GM10248 (cell line): Measurements from ENCODE around the gene C17orf67.
"Not testable (repeated sequence)": the region's sequence is repeated elsewhere in the genome, so short reads cannot be mapped to it uniquely, and the experiment has no call there.

Source experiments
- CTCF ChIA-PET: fragments of 300-600 bp; sonication (Branson Sonifier 250); formaldehyde crosslinking; extraction: SDS; loops from one replicate; lab custom pipeline; 2021; ENCODE audit warnings: antibody characterized with exemption; lab: Yijun Ruan, JAX
- POLR2A ChIA-PET: fragments of 350-650 bp; sonication (Branson Sonifier 250); formaldehyde crosslinking; extraction: SDS; loops from one replicate; lab custom pipeline; 2020; ENCODE audit warnings: antibody characterized with exemption; lab: Yijun Ruan, JAX
- DNase-seq: peaks from one replicate; pipeline ENCODE4 v3.0.0; 2012; ENCODE audit errors: extremely low spot score
- TF ChIP-seq, protein P1 (sequence below): IDR thresholded peaks from 2 replicates; pipeline ENCODE4 v1.5.1; 2012; ENCODE audit warnings: mild to moderate bottlenecking, low read depth; ENCODE audit errors: extremely low read depth, missing control alignments, control extremely low read depth

Gene C17orf67

DNA sequence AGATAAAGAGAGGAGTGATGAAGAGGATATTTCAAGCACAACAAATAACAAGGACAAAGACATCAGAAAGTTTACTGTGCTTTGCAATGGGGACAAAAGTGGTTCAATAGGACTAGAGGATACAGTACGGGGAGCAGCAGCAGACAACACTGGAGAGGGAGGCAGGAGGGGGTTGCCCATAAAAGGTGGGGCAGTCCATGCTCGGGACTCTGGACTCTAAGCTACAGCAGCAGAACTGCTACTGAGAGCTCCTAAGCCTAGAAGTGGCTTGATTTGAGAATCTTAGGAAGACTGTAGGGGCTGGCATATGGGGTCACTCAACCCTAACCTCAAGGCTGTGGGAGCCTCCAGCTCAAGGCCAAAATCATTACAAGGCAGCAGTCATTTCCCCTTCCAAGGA is 62.2 kb downstream of the C17orf67 start:
- no peak for DNase-seq
- ChIA-PET POLR2A (no interaction called here), CTCF (interaction anchor here (0.9 to 1.8 kb wide), 6 partner anchors 8 to 697 kb away, joined by 3 to 8 read pairs (median 4); no protein-coding TSS in a partner anchor)
- TF ChIP-seq, protein P1, sequence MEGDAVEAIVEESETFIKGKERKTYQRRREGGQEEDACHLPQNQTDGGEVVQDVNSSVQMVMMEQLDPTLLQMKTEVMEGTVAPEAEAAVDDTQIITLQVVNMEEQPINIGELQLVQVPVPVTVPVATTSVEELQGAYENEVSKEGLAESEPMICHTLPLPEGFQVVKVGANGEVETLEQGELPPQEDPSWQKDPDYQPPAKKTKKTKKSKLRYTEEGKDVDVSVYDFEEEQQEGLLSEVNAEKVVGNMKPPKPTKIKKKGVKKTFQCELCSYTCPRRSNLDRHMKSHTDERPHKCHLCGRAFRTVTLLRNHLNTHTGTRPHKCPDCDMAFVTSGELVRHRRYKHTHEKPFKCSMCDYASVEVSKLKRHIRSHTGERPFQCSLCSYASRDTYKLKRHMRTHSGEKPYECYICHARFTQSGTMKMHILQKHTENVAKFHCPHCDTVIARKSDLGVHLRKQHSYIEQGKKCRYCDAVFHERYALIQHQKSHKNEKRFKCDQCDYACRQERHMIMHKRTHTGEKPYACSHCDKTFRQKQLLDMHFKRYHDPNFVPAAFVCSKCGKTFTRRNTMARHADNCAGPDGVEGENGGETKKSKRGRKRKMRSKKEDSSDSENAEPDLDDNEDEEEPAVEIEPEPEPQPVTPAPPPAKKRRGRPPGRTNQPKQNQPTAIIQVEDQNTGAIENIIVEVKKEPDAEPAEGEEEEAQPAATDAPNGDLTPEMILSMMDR = no peak

DNA sequence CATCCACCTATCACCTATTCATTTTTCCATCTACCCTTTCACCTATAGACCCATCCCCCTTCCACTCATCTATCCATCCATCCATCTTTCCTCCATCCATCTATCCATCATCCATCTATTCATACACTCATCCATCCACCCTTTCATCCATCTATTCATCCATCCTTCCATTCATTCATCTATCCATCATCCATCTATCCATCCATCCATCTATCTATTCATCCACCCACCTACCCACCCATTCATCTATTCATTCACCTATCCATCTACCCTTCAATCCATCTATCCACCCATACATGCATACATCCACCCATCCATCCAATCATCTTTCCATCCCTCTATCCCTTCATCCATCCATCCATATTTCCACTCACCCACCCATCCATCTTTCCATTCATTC is 63.3 kb downstream of the C17orf67 start:
- CTCF ChIA-PET = interaction anchor here (1.5 to 1.8 kb wide), 3 partner anchors 10 to 55 kb away, joined by 4 to 8 read pairs (median 5); no protein-coding TSS in a partner anchor
- POLR2A ChIA-PET = no interaction called here
- DNase-seq = no peak
- TF ChIP-seq, protein P1 = no peak

DNA sequence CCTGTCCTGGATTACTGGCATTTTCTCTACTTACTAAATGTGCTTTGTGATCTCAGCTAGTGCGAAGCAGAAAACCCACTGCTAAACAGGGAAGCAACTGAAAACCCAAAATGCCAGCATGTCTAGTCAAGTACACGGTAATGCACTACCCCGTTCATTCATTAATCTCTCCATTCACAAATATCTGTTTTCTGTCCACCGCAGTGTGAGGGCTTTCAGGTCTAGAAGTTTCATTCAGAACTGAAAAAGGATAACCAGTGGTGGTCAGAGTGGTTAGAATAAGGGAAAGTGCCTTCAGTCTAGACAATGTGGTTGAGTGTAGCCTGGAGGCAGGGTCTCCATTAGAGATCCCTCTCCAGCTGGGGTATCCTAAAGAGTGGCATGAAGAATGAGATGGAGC is 68.3 kb downstream of the C17orf67 start:
- TF ChIP-seq, protein P1 = no peak
- no peak for DNase-seq
- POLR2A ChIA-PET = no interaction called here
- CTCF ChIA-PET = interaction anchor here (4.5 kb wide), 1 partner anchor 15 kb away, joined by 28 read pairs; no protein-coding TSS in a partner anchor

DNA sequence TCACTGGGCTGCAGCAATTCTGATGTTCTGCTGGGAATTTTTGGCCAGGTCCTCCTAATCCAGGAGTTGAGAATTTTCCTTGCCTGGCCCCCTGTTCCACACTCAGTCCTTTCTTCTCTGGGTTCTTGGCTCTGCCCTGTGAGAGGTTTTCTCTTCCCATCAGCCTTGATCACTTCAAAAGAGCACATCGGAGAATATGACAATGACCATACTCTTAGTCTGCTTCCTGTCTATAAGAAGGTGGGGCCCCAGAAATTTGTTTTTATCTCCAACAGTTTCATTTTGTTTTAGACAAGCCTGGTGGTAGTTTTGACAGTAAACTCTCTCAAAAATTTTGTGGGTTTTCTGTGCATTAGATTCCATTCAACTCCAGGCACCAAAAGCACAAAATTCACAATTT is 70.7 kb downstream of the C17orf67 start:
- ChIA-PET POLR2A (no interaction called here), CTCF (interaction anchor here (1.1 kb wide), 1 partner anchor 47 kb away, joined by 3 read pairs; no protein-coding TSS in a partner anchor)
- TF ChIP-seq, protein P1 = no peak
- no peak for DNase-seq

DNA sequence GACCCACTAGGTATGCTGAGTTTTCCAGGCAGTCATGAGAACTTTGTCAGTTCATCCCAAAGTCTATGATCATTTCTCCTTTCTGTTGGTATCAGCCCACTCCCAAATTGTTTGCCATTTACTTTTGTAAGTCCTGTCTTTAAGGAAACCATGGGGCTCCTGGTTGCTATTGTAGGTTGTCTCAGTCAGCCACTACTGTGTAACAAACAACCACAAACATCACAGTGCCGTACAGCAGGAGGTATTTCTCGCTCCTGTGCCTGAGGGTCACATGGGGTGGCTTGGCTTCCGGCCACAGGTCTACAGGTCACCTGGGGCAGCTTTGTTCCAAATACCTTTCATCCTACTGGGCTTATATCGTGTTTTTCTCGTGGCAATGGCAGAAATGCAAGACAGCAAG is 71.6 kb downstream of the C17orf67 start:
- ChIA-PET CTCF (no interaction called here), POLR2A (no interaction called here)
- TF ChIP-seq, protein P1 = no peak
- DNase-seq = no peak

DNA sequence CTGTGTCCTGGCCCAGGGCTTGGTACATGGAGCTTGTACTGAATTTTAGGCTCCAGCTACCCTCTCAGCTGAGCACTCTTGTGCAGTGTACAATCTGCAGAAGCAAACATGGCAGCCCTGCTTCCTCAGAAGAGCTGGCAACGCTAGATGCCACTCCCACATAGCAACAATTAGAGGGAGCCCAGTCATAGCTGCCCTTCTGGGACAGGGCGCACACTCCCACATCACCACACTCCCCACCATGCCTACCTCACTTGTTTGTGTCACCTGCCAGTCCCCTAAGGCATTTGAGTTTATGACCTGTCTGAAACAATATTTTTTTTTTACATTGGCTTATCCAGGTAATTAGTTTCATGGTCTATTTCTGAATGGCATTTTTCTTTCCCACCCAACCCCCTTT is 72.3 kb downstream of the C17orf67 start:
- no peak for DNase-seq
- TF ChIP-seq, protein P1 = no peak
- ChIA-PET POLR2A (no interaction called here), CTCF (interaction anchor here (1.6 kb wide), 1 partner anchor 19 kb away, joined by 5 read pairs; no protein-coding TSS in a partner anchor)

DNA sequence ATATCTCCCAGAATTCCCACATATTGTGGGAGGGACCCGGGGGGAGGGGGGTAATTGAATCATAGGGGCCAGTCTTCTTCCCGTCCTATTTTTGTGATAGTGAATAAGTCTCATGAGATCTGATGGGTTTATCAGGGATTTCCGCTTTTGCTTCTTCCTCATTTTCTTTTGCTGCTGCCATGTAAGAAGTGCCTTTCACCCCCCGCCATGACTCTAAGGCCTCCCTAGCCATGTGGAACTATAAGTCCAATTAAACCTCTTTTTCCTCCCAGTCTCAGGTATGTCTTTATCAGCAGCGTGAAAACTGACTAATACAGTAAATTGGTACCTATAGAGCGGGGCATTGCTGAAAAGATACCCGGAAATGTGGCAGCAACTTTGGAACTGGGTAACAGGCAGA is 76.1 kb downstream of the C17orf67 start:
- POLR2A ChIA-PET, DNase-seq, CTCF ChIA-PET: not testable (repeated sequence)
